Mesodermal cell (in vitro differentiated cells): Measurements from ENCODE around the gene MYCN. TPM values are rescaled to one million over a fixed set of nuclear protein-coding genes. Genes with fewer than 3 reads are reported as not detected.

Experiments
- H3K27ac ChIP-seq: 2 replicates; pipeline ENCODE4 v1.7.0; 2013; ENCODE audit warnings: mild to moderate bottlenecking, low read depth, low read length, moderate library complexity; ENCODE audit not compliant: severe bottlenecking
- H3K36me3 ChIP-seq: 2 replicates; pipeline ENCODE4 v1.7.1; 2013; ENCODE audit warnings: mild to moderate bottlenecking, low read length, moderate library complexity; ENCODE audit not compliant: control insufficient read depth, insufficient read depth
- H3K4me1 ChIP-seq: one replicate; pipeline ENCODE4 v1.7.1; 2013; ENCODE audit warnings: mild to moderate bottlenecking, low read length; ENCODE audit not compliant: insufficient read depth, control insufficient read depth, poor library complexity, severe bottlenecking
- H3K4me3 ChIP-seq: 2 replicates; pipeline ENCODE4 v1.7.0; 2013; ENCODE audit warnings: low read length, control low read depth, mild to moderate bottlenecking; ENCODE audit not compliant: insufficient read depth, poor library complexity, severe bottlenecking; ENCODE audit errors: extremely low read depth
- H3K9me3 ChIP-seq: 2 replicates; pipeline ENCODE4 v1.7.1; 2013; ENCODE audit warnings: mild to moderate bottlenecking, low read length, moderate library complexity; ENCODE audit not compliant: control insufficient read depth
- WGBS, 2 experiments: methylation state at CpG; one replicate each; pipeline ENCODE4 v1.1.5; 2013; ENCODE audit warnings: missing lambda C conversion rate in 2 of 2; ENCODE audit not compliant: insufficient coverage in 2 of 2; 5-methylcytosine and 5-hydroxymethylcytosine counted together
- polyA plus RNA-seq, 2 experiments: library from polyadenylated mRNA; stranded (reverse); fragments of 50-300 nt; gene quantifications; one replicate each; pipeline ENCODE4 v1.2.3, GENCODE V29; 2013

The MYCN gene
- 16.4 TPM for polyA plus RNA-seq (2013, experiment 1 of 2)
- 16.5 TPM for polyA plus RNA-seq (2013, experiment 2 of 2)

DNA sequence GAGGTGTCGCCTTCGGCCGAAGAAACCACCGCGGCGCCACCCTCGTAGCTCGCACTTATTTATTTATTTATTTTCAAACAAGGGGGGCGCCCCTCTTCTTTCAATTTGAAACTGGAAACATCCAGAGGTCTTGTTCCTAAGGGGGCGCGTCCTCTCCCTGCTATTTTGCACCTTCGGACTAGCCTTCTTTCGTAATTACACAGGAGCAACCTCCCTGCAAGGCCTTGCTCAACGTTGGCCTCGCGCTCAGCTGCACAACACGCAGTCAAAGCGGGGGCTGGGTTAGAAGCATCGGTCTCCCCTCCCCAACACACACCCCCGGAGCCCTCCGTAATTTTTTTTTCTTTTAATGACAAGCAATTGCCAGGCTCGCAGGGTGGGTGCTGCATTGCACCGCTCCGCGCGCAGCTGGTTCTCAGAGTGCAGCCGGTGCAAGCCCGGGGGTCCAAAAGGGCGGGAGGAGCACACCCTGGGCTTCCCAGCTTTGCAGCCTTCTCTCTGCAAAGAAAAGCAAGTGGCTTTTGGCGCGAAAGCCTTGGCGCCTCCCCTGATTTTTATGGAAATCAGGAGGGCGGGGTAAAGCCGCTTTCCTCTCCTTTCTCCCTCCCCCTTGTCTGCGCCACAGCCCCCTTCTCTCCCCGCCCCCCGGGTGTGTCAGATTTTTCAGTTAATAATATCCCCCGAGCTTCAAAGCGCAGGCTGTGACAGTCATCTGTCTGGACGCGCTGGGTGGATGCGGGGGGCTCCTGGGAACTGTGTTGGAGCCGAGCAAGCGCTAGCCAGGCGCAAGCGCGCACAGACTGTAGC is at the start of gene MYCN:
Gene MYCN (plus strand): TSS at position 697 of the 807 bp plus-strand sequence. CDS start 1,515 bp downstream, outside the sequence.
- 0% methylated on average over 35 to 37 of the region's 47 CpGs for WGBS, 2 experiments
- H3K27ac ChIP-seq, result peak within 1 kb of the TSS; percentile 6
- H3K9me3 ChIP-seq, result no peaks in the 10 kb centered on the region
- peaks cover 12% of the 10 kb centered on the region for H3K4me1 ChIP-seq
- H3K36me3 ChIP-seq, result no peaks in the 10 kb centered on the region
- peak within 1 kb of the TSS; percentile 62 for H3K4me3 ChIP-seq

DNA sequence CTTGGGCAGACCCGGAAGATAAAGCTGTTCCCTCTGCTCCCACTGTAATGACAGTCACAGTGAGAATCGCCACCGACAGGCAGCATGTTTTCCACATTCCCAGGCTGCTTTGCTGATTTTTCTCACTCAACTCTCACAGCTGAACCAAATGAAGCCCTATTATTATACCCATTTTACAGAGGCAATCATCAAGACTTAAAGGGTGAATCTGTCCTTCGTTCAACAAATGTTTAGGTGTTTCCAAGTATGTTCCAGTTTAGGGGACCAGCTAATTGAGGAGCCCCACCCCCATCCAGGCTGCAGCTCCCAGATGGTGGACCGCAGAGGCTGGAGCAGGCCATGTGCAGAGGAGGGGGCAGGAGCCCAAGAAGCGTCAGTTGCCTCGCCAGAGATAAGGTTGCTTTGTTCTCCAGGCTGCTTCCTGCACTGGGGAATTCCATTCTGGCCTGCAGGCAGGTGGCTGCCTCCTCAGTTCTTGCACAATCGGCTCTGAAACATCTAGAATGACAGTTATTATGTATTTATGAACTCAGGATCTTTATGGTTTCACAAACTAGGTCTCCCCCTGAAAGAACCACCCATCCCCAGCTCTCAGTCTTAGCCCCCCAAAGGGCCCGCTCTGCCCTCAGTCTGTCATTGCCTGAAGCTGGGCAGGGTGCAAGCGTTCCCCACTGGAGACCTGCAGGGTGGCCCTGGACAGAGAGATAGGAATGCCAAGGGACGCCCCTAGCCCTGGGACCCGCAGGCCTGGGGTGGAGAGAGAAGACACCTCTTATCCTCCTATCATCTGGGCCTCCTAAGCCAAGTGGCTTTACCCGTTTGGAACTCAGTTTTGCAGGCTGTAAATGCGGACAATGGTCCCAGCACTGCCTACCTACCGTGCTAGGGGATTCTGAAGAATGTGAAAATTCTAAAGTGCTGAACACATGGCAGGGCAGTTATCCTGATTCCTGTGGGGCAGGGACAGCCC is 49.1 kb upstream of the MYCN start:
- no peak overlapping the region for H3K4me3 ChIP-seq
- WGBS, 2 experiments, result 71 to 75% methylated on average over 11 to 13 of the region's 15 CpGs
- peaks cover 16% of the 10 kb centered on the region for H3K4me1 ChIP-seq
- no peaks in the 10 kb centered on the region for H3K9me3 ChIP-seq
- no peak overlapping the region for H3K27ac ChIP-seq
- H3K36me3 ChIP-seq, result no peaks in the 10 kb centered on the region

DNA sequence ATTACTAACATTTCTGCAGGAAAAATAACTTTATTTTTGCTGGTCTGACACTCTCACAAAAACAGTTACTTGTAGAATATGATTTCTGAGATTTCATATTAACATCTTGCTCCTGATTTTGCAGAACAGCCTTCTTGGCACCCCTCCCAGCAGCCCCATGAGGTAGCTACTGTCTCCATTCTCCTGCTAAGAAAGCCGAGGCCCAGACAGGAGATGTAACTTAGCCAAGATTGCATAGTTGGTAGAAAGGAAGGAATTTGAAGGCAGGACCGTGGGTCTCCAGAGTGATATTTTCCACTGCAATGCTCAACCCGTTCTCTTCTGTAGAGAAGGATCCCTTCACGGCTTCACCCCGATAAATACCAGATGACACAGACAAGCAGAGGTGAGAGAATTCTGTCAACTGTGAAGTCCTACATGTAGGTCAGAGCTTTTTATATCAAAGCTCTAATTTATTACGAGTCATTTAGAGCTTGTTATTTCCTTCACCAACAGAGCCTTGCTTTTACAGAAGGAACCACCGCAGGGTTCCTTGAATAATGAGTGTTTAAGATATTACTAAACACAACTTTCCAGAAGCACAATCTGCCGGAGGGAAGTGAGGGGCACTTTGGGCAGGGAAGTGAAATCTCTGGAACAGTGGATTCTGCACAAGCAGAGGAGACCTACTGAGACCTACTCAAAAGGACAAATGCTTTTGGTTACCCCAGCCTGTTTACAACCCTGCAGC is 48.0 kb upstream of the MYCN start:
- Histone ChIP-seq H3K4me1 (peaks cover 16% of the 10 kb centered on the region), H3K36me3 (no peaks in the 10 kb centered on the region)
- 55 to 76% methylated on average over 3 of the region's 8 CpGs for WGBS, 2 experiments

DNA sequence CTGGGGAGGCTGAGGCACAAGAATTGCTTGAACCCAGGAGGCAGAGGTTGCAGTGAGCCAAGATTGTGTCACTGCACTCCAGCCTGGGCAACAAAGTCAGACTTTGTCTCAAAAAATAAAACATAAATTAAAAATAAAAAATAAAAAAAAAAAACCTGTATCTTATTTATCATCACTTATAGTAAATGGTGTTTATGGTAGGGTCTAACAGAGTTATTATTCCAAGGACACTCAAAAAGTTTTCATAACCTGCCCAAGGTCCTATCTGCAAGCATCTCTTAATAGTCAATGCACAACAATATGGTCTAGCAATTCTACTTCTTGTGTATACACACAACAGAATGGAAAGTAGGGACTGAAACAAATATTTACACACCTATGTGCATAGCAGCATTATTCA is 47.3 kb upstream of the MYCN start:
- Histone ChIP-seq H3K4me1 (peaks cover 16% of the 10 kb centered on the region), H3K36me3 (no peaks in the 10 kb centered on the region), H3K4me3 (no peak overlapping the region), H3K9me3 (peaks cover 3% of the 10 kb centered on the region), H3K27ac (no peak overlapping the region)

More for the DNA sequence above, 48.0 kb upstream of the MYCN start:
- Histone ChIP-seq H3K9me3 (no peaks in the 10 kb centered on the region), H3K4me3 (no peak overlapping the region), H3K27ac (no peak overlapping the region)

DNA sequence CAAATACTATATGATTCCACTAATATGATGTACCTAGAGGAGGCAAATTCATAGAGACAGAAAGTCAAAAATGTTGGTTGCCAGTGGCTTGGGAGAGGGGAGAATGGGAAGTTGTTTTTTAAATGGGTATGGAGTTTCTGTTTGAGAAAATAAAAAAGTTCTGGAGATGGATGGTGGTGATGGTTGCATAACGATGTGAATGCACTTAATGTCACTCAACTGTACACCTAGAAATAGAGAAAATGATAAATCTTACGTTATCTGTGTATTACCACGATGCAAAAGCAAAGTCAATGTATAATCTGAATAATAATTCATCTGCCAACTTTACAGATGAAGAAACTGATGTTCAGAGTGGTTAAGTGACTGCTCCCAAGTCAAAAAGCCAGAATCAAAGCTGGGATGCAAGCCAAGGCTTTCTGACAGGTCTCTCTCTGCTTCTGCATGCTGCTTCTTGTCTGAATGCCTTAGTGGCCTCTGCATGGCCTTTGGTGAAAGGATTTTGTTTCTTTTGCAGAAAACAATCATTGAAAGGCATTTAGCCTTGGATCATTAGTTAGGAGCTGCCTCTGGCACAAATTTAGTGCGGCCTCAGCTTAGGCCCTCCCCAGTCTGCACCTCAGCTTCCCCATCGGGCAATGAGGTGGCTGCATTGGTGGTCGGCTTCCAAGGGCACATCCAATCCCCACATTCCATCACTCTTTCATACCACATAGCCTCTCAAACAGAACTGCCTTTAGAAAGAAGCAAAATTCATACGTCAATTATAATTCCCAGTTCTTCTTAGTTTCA is 46.5 kb upstream of the MYCN start:
- H3K4me1 ChIP-seq, result peaks cover 16% of the 10 kb centered on the region
- H3K4me3 ChIP-seq, result no peak overlapping the region
- WGBS, 2 experiments, result 76 to 93% methylated on average over 3 to 4 of the region's 7 CpGs
- no peak overlapping the region for H3K27ac ChIP-seq
- no peaks in the 10 kb centered on the region for H3K36me3 ChIP-seq
- H3K9me3 ChIP-seq, result peaks cover 6% of the 10 kb centered on the region

DNA sequence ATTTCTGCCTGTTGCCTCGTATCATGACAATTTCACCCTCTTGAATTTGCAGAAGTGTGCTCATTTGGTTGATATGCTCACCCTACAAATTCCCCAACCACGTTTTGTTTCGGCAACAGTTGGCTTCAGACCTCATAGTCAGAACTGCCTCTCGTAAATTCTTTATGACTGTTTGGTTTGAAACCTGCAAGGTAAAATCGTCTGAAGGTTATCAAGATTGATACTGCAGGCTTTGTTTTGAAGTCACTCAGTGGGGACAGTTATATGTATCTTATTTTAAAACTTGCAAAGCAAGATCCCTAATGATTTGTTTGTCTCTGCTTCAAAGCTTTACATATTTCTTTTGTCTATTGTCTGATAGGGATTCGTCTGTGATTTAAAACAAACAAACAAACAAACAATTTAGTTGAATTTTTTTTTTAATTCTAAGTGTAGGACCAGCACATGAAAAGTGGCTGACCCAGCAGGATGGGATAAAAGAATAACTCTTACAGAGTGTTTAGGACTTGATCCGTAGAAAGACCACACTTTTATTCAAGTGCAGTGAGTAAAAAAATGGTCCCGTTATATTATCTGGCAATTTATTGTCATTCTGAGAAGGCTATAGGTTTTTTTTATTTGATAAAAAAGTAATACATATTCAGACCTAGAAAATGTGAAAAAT is 45.7 kb upstream of the MYCN start:
- Histone ChIP-seq H3K4me1 (peaks cover 16% of the 10 kb centered on the region), H3K27ac (no peak overlapping the region), H3K4me3 (no peak overlapping the region), H3K36me3 (no peaks in the 10 kb centered on the region), H3K9me3 (peaks cover 6% of the 10 kb centered on the region)
- 85 to 100% methylated on average over 2 to 4 of the region's 8 CpGs for WGBS, 2 experiments

DNA sequence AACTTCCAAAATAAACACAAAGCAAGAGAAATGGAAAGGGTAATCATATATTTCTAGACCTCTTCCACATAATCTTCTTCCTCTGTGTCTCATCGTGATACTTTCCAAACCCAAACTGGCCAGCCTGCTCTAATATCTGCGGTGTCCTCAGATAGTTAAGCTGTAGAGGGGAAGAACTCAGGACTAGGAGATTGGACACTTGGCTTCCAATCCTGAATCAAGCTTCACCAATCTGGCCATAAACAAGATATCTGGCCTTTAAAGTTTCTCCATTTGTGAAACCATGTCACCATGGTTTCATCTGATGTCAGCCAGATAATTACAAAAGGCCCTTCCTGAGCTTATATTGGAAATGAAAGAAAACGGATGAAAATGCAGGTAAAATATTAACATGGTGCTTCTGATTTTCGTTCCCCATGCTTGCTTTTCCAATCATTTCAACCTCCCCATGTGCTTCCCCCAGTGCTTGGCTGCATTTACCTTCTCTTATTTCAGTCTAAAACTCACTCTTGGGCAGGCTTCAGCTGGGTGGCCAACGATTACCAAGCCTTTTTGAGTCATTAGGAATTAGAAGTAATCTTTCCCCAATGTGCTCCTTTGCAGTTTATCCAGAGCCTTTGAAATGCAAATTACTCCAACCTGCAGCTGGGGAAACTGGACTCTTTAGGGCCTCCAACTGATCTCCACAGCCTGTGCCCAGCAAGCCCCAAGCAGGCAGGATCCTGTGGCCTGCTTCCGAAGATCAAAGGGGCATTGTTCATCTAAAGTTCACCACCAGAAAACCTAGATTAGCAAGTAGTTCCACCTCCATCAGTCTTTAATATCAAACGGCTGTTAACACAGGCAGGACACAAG is 44.5 kb upstream of the MYCN start:
- no peak overlapping the region for H3K27ac ChIP-seq
- peaks cover 10% of the 10 kb centered on the region for H3K4me1 ChIP-seq
- H3K4me3 ChIP-seq, result no peak overlapping the region
- 80 to 93% methylated on average over 1 to 3 of the region's 7 CpGs for WGBS, 2 experiments
- H3K36me3 ChIP-seq, result no peaks in the 10 kb centered on the region
- peaks cover 6% of the 10 kb centered on the region for H3K9me3 ChIP-seq

DNA sequence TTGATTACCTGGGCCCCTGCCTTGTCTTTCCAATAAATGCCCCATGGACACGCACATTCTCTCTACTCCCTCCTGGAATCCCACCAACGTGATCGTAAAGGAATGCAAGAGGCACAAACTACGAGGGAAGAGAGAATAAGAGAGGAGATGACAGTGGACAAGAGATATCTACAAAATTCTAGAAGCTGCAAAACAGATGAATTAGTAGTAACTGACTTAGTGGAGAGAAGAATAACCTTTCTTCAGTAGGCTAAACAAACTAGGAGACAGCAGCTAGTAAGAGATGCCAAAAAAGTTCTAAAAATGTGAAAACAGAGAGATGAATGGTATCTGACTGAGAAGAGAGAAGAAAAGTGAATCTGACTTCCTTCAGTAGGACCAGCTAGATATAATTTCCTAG is 43.5 kb upstream of the MYCN start:
- H3K27ac ChIP-seq, result no peak overlapping the region
- peaks cover 6% of the 10 kb centered on the region for H3K9me3 ChIP-seq
- peaks cover 3% of the 10 kb centered on the region for H3K4me1 ChIP-seq
- H3K4me3 ChIP-seq, result no peak overlapping the region
- H3K36me3 ChIP-seq, result no peaks in the 10 kb centered on the region
- WGBS, 2 experiments, result no CpG with 5 or more reads among the region's 4 CpGs
